GM12874 (cell line): Measurements from ENCODE around the gene TMEM35B.

Experiments
- CTCF ChIP-seq: IDR thresholded peaks from 2 replicates; pipeline ENCODE4 v1.5.1; 2011; ENCODE audit warnings: low read depth, mild to moderate bottlenecking, control low read depth, low read length, moderate library complexity; ENCODE audit not compliant: insufficient read depth

Gene TMEM35B

GRCh38 chr1:34975771-34976170 lies 9.4 kb downstream of the TMEM35B start:
- no peak for TF ChIP-seq CTCF

GRCh38 chr1:34975338-34975737 lies 9.8 kb downstream of the TMEM35B start:
- no peak for TF ChIP-seq CTCF

- no peak for TF ChIP-seq CTCF
Measured at GRCh38 chr1:34974626-34975025, 10.5 kb downstream of the TMEM35B start.

- TF ChIP-seq CTCF: no peak
Measured at GRCh38 chr1:34973326-34973725, 11.8 kb downstream of the TMEM35B start.

GRCh38 chr1:34970829-34971228 lies 14.3 kb downstream of the TMEM35B start:
- TF ChIP-seq CTCF: no peak

- no peak for TF ChIP-seq CTCF
Measured at GRCh38 chr1:34970220-34970735, 14.9 kb downstream of the TMEM35B start.

- no peak for TF ChIP-seq CTCF
Measured at GRCh38 chr1:34965597-34965996, 19.6 kb downstream of the TMEM35B start.

- no peak for TF ChIP-seq CTCF
Measured at GRCh38 chr1:34950428-34950827, 34.7 kb downstream of the TMEM35B start.
